ENCODE data around the gene KPNA6. TPM values are rescaled to one million over a fixed set of nuclear protein-coding genes. Genes with fewer than 3 reads are reported as not detected.
"Not testable (repeated sequence)": the region's sequence is repeated elsewhere in the genome, so short reads cannot be mapped to it uniquely, and the experiment has no call there.

Gene KPNA6
- total RNA-seq, 1 experiment from 2014 or later: 45.8 TPM

- Histone ChIP-seq H3K9me2 (replicated peaks; ENCODE audit: low read length) (no peaks in the 10 kb centered on the region), H4K20me1 (ENCODE audit: low read length) (no peaks in the 10 kb centered on the region), H3K79me2 (ENCODE audit: low read length) (peaks cover 24% of the 10 kb centered on the region), H3K4me2 (ENCODE audit: low read length) (no peak overlapping the region), H3F3A (ENCODE audit: low read length, unreplicated experiment) (no peaks in the 10 kb centered on the region), H3K27me3 (ENCODE audit: low read length) (no peaks in the 10 kb centered on the region), H3K27ac (ENCODE audit: low read length) (no peak overlapping the region), H3K9me3 (ENCODE audit: low read length) (no peaks in the 10 kb centered on the region), H3K4me1 (ENCODE audit: insufficient read depth, low read length) (peaks cover 5% of the 10 kb centered on the region; the same call in 1 of the 2 replicates), H3K4me3 (ENCODE audit: low read length) (no peak overlapping the region), H3K9ac (ENCODE audit: low read length) (no peak overlapping the region), H3K36me3 (ENCODE audit: low read depth, low read length) (peaks cover 16% of the 10 kb centered on the region; the same call in 1 of the 2 replicates), H2AFZ (ENCODE audit: low read length) (no peak overlapping the region)
- intact Hi-C loops (cut with micrococcal nuclease): no loop called here
- DNase-seq (no peak), ATAC-seq (no peak)
- BruUV-seq (replicated peaks): no TSS peak
- CTCF ChIA-PET: no interaction called here
- TF ChIP-seq CTCF (conservative IDR thresholded peaks at IDR 0.05; ENCODE audit: low read depth, low read length) (no peak), EZH2 (IDR thresholded peaks at IDR 0.05; ENCODE audit: low read length, unreplicated experiment) (no peak), EZH2phosphoT487 (IDR thresholded peaks at IDR 0.05; ENCODE audit: borderline replicate concordance, low read length) (no peak)
- POLR2A ChIA-PET (ENCODE audit: unreplicated experiment): no interaction called here
These were observed 30.4 kb upstream of the KPNA6 start for GRCh38 chr1:32077451-32077850.

- intact Hi-C loops (cut with micrococcal nuclease): no loop called here
- ATAC-seq: no peak
- POLR2A ChIA-PET (ENCODE audit: unreplicated experiment): interaction anchor here (0.5 to 0.7 kb wide), 2 partner anchors 9 to 278 kb away, joined by 4 to 8 read pairs; no protein-coding TSS in a partner anchor
These were observed 25.8 kb upstream of the KPNA6 start for GRCh38 chr1:32082022-32082421.

DNA sequence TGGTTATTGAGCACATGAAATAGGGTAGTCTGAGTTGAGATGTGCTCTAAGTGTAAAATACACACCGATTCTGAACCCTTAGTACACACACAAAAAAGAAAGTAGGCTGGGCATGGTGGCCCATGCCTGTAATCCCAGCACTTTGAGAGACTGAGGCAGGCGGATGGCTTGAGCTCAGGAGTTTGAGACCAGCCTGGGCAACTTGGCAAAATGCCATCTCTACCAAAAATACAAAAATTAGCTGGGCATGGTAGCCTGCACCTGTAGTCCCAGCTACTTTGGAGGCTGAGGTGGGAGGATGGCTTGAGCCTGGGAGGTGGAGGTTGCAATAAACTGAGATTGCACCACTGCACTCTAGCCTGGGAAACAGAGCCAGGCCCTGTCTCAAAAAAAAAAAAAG, 21.5 kb upstream of the KPNA6 start:
- H3K4me2 ChIP-seq (ENCODE audit: low read length); H2AFZ ChIP-seq (ENCODE audit: low read length); BruUV-seq (replicated peaks); H3K9me3 ChIP-seq (ENCODE audit: low read length); H3K27ac ChIP-seq (ENCODE audit: low read length); H3K4me1 ChIP-seq (ENCODE audit: insufficient read depth, low read length); POLR2A ChIA-PET (ENCODE audit: unreplicated experiment); DNase-seq; intact Hi-C loops (cut with micrococcal nuclease); H3K27me3 ChIP-seq (ENCODE audit: low read length); H3F3A ChIP-seq (ENCODE audit: low read length, unreplicated experiment); H4K20me1 ChIP-seq (ENCODE audit: low read length); H3K9me2 ChIP-seq (replicated peaks; ENCODE audit: low read length); CTCF ChIA-PET; H3K79me2 ChIP-seq (ENCODE audit: low read length); H3K4me3 ChIP-seq (ENCODE audit: low read length); H3K36me3 ChIP-seq (ENCODE audit: low read depth, low read length); ATAC-seq; H3K9ac ChIP-seq (ENCODE audit: low read length): not testable (repeated sequence)

More at GRCh38 chr1:32082022-32082421, 25.8 kb upstream of the KPNA6 start:
- H3K27ac ChIP-seq (ENCODE audit: low read length): no peak overlapping the region
- no peaks in the 10 kb centered on the region for H3F3A ChIP-seq (ENCODE audit: low read length, unreplicated experiment)
- no peak overlapping the region for H3K9ac ChIP-seq (ENCODE audit: low read length)
- no peaks in the 10 kb centered on the region for H3K9me3 ChIP-seq (ENCODE audit: low read length)
- H3K4me1 ChIP-seq (ENCODE audit: insufficient read depth, low read length): no peaks in the 10 kb centered on the region
- TF ChIP-seq EZH2phosphoT487 (IDR thresholded peaks at IDR 0.05; ENCODE audit: borderline replicate concordance, low read length) (no peak), EZH2 (IDR thresholded peaks at IDR 0.05; ENCODE audit: low read length, unreplicated experiment) (no peak), CTCF (conservative IDR thresholded peaks at IDR 0.05; ENCODE audit: low read depth, low read length) (no peak)
- H2AFZ ChIP-seq (ENCODE audit: low read length): no peak overlapping the region
- H3K79me2 ChIP-seq (ENCODE audit: low read length): no peaks in the 10 kb centered on the region
- no peaks in the 10 kb centered on the region for H4K20me1 ChIP-seq (ENCODE audit: low read length)
- BruUV-seq (replicated peaks): no TSS peak
- no peak overlapping the region for H3K4me2 ChIP-seq (ENCODE audit: low read length)
- H3K27me3 ChIP-seq (ENCODE audit: low read length): no peaks in the 10 kb centered on the region
- H3K36me3 ChIP-seq (ENCODE audit: low read depth, low read length): peaks cover 18% of the 10 kb centered on the region
- no peak overlapping the region for H3K4me3 ChIP-seq (ENCODE audit: low read length)
- no peak for DNase-seq
- no peaks in the 10 kb centered on the region for H3K9me2 ChIP-seq (replicated peaks; ENCODE audit: low read length)
- CTCF ChIA-PET: interaction anchor here (0.6 kb wide), 1 partner anchor 133 kb away, joined by 3 read pairs; no protein-coding TSS in a partner anchor
